ENCODE measurements around the gene PPP1R26.

Gene PPP1R26

DNA sequence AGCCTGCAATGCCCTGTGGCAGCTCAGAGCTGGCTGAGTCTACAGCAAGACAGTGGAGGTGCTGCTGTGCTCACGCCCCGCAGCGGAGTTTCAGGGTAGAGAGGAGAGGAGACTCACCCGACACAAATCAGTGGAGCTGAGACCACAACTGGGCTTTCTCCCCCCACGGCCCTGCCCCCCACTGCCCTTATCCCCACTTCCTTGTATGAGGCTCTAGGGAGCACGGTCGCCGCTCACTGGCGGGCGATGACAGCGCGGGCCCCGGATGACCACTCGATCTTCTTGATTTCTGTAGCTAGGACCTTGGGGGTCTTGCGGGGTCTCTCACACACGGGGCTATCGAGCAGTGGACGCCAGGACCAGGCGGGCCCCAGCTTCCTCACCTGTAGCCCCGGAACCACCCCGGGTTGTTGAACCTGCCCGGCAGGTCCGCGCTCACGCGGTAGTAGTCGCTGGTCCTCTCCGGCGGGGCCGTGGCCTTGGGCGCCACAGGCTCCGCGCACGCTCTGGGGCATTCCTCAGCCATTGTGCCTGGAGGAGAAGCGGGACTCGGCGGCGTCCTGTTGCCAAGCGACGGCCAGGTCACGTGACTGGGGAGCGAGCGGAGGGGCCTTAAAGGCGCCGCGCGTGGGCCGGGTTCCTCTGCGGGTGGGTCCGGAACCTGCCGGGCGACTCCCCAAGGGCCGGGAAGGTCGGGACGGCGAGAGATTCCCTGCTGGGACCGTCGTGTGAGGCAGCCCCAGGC lies 19.9 kb downstream of the PPP1R26 start:
- in situ Hi-C loops (cut with HindIII; ENCODE audit: low pct_unique_long_range_greater_than_20kb, low sequenced_read_pairs) = no loop called here
- no peak for TF ChIP-seq JUND (IDR thresholded peaks at IDR 0.05; ENCODE audit: low read depth)

DNA sequence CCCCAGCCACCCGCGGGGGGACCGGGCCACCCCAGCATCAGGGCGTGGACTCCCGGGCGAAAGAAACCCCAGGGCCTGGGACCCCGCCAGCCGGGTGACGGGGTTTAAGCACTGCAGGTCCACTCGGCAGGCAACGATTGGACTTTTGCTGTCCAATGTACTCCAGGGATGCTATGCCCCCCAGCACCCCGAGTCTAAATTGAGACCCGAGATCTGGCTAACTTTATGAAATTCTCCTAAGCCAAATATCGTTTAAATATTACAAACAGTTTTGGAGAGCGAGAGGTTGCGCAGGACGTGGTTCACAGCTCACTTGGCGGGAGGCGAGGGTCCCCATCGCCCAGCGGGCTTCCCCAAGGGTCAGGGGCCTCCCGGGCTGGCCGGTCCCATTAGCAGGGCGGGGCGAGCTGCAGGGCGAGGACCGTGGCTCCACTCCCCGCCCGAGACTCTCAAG lies 20.5 kb downstream of the PPP1R26 start:
- DNase-seq (ENCODE audit: low read depth in 1 of 2, low spot score in 1 of 2) = no peak
- TF ChIP-seq JUND (IDR thresholded peaks at IDR 0.05; ENCODE audit: low read depth) = no peak
- in situ Hi-C loops (cut with HindIII; ENCODE audit: low pct_unique_long_range_greater_than_20kb, low sequenced_read_pairs) = no loop called here

More for the DNA sequence above, 19.9 kb downstream of the PPP1R26 start:
- DNase-seq (ENCODE audit: low read depth in 1 of 2, low spot score in 1 of 2) = peak; percentile 91 to 96

DNA sequence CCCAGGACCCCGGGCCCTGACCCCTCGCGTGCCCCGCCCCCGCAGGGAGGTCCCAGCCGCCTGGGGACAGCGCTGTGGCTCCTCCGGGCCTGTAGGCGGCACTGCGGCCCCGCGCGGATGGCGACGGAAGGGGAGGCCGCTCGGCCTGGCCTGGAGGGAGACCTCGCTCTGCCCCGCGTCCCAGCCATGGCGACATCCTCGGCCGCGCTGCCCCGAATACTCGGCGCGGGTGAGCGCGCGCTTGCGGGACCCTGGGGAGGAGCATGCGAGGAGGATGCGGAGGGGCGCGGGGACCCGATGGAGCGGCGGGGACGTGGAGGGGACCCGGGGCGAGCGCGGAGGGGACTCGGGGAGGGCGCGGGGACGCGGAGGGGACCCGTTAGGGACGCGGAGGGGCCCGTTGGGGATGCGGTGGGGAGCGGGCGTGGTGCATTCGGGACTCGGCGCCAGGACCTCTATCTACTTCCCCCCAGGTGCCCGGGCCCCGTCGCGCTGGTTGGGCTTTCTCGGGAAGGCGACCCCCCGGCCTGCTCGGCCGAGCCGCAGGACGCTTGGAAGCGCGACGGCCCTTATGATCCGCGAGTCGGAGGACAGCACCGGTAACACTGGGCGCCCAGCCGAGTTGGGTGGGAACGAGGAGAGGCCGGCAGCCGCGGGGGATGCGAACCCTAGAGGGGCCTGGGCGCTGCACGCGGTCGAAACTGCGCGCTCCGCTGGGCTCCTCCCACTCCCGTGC lies 21.1 kb downstream of the PPP1R26 start, which contains the start of gene MRPS2:
Gene MRPS2 (plus strand): TSS at position 158 of the 736 bp plus-strand sequence. CDS start 29 bp downstream, at position 187.
- in situ Hi-C loops (cut with HindIII; ENCODE audit: low pct_unique_long_range_greater_than_20kb, low sequenced_read_pairs) = no loop called here

DNA sequence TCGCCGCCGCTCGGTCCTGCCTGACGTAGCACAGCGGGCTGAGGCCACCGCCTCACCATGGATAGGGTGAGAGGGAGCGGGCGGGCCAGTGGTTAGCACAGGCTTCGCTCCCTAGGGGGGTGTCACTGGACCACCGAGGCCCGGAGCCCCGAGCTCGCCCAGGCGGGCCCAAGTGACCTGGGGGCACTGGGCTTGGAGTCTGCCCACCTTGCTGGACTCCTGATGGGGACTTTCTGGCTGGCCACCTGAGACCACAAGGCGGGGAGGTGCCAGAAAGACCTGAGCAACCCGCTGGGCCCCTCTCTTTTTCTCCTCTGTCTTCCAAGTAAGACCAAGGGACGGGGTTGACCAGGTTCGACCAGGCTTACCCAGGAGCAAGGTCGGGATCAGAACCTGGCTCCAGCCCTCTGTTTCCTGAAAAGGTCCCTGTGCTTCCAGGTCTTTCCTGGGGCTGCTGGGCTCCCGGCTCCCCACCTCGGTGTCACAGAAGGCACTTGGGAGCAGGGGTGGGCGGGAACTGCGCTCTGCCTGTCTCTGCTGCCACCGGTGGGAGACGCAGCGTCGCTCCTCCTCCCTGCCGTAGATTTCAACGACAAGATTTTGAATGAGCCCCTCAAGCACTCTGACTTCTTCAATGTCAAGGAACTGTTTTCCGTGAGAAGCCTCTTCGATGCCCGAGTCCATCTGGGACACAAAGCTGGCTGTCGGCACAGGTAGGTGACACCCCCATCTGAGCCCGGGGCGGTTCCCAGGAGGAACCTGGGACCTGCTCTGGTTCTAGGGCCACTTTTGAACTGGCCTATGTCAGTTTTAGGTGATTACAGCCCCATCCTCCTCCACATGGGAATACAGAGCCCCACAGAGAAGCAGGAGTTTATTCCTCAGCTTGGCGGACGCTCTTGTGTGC lies 21.9 kb downstream of the PPP1R26 start:
- in situ Hi-C loops (cut with HindIII; ENCODE audit: low pct_unique_long_range_greater_than_20kb, low sequenced_read_pairs) = no loop called here
- TF ChIP-seq JUND (IDR thresholded peaks at IDR 0.05; ENCODE audit: low read depth) = no peak
- peak in 1 of 2 experiments; percentile 83 for DNase-seq (ENCODE audit: low read depth in 1 of 2, low spot score in 1 of 2)

More for the DNA sequence above, 21.1 kb downstream of the PPP1R26 start, which contains the start of gene MRPS2:
- no peak for TF ChIP-seq JUND (IDR thresholded peaks at IDR 0.05; ENCODE audit: low read depth)
- peak; percentile 93 for DNase-seq (ENCODE audit: low read depth in 1 of 2, low spot score in 1 of 2)

DNA sequence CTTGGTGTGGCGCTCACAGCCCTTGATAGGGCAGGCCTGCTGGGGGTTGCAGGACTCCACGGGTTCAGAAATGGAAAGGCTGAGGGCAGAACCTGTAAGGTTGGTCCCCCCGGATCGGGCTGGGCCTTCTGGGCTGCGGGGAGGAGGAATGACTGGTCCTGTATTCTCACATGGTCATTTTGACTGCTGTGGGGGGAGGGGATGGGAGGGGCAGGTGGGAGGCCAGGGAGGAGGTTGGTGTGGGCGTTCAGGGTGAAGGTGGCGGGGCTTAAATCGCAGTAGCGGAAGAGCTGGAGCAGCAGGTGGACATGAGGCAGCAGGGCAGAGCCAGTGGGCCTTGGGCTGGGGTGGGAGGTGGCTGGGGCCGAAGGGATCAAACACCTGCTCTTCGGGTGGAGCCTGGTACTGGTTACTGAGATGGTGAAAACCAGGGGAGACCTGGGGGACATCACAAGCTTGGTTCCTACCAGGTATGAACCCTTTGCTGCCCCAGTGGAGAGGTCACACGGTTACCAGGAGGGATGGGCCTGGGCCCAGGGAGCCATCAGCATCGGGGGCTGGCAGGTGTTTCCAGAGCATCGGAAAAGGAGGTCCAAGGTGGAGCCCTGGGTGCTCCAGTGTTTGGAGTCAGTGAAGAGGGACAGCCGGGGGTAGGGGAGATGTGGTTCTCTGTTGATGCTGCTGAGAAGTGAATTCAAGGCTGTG lies 22.7 kb downstream of the PPP1R26 start:
- DNase-seq (ENCODE audit: low read depth in 1 of 2, low spot score in 1 of 2) = no peak
- in situ Hi-C loops (cut with HindIII; ENCODE audit: low pct_unique_long_range_greater_than_20kb, low sequenced_read_pairs) = no loop called here
- no peak for TF ChIP-seq JUND (IDR thresholded peaks at IDR 0.05; ENCODE audit: low read depth)

DNA sequence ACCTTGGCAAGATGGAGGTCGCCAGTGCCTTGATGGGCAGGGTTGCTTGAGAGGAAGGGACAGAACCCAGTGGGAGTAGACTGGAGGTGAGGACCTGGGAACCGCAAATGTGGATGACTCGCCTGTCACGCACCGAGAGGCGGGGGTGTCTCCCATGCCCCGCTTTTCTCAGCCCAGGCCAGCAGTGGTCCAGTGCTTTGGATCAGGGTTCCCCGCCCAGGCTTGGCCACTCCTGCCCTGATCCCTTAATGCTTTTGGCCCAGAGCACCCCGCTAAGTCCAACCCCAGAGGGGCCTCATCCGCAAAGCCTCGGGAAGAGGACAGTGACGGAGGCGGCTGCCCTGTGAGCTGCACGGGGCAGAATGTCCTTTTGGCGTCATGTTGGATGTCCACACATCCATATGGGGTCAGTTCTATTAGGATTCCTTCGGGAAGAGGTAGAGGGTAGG lies 23.3 kb downstream of the PPP1R26 start:
- TF ChIP-seq JUND (IDR thresholded peaks at IDR 0.05; ENCODE audit: low read depth) = no peak
- DNase-seq (ENCODE audit: low read depth in 1 of 2, low spot score in 1 of 2) = no peak
- in situ Hi-C loops (cut with HindIII; ENCODE audit: low pct_unique_long_range_greater_than_20kb, low sequenced_read_pairs) = no loop called here

DNA sequence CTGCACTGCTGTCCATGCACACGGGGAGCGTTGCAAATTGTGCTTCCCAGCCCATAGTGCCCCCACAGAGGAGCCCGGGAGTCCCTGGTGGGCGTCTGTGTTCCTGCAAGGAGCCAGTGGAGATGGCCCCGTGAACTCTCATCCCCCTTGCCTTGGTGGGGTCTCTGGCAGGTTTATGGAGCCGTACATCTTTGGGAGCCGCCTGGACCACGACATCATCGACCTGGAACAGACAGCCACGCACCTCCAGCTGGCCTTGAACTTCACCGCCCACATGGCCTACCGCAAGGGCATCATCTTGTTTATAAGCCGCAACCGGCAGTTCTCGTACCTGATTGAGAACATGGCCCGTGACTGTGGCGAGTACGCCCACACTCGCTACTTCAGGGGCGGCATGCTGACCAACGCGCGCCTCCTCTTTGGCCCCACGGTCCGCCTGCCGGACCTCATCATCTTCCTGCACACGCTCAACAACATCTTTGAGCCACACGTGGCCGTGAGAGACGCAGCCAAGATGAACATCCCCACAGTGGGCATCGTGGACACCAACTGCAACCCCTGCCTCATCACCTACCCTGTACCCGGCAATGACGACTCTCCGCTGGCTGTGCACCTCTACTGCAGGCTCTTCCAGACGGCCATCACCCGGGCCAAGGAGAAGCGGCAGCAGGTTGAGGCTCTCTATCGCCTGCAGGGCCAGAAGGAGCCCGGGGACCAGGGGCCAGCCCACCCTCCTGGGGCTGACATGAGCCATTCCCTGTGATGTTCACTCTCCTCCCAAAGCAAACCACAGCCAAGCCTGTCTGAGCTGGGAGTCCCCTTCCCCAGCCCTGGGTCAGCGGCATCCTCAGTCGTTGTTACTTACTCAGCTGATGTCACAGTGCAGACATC lies 24.0 kb downstream of the PPP1R26 start:
- no peak for DNase-seq (ENCODE audit: low read depth in 1 of 2, low spot score in 1 of 2)
- in situ Hi-C loops (cut with HindIII; ENCODE audit: low pct_unique_long_range_greater_than_20kb, low sequenced_read_pairs) = no loop called here
- TF ChIP-seq JUND (IDR thresholded peaks at IDR 0.05; ENCODE audit: low read depth) = no peak

DNA sequence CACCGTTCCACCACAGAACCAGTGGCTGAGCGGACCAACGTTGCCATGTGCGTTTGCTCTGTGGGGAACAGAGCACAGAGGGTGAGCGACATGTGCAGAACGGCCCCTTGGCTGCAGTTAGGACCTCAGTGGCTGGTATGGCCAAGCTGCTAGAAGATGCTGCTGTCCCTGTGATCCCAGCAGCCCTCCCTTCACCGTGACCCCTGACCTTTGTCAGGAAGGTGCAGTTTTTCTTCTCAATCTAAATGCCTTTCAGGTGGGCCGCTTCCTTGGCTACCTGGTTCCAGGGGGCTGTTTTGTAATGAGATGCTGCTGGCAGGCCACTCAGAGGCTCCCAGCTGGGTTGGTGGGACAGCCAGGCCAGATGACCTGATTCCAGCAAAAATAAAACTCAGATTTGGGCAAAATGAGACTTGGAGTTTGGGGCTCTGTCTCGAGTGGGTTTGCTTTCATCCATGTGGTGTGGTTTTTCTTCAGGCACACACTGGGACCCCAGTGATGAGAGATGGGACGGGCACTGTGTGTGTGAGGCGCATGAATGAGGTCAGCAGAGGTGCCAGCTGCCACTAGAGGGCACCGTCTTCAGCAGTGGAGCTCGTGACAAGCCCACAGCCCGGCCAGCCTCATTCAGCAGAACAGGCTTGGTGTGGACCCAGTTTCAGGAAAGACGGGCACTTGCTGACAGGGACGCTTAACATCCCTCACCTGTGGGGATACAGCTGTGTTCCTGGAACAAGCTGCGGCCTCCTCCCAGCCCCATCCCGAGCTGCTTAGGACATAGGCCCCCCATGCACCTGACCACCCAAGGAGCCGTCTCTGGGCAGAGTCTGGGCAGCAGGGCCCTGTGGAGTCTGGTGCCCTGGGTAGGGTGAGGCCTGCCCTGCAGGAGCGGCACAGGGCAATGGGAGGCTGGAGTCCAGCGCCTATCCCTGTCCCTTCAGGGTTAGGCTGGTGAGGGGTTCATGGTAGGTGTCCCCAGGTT lies 25.0 kb downstream of the PPP1R26 start:
- no peak for TF ChIP-seq JUND (IDR thresholded peaks at IDR 0.05; ENCODE audit: low read depth)
- peak; percentile 85 to 95 for DNase-seq (ENCODE audit: low read depth in 1 of 2, low spot score in 1 of 2)
- in situ Hi-C loops (cut with HindIII; ENCODE audit: low pct_unique_long_range_greater_than_20kb, low sequenced_read_pairs) = no loop called here

DNA sequence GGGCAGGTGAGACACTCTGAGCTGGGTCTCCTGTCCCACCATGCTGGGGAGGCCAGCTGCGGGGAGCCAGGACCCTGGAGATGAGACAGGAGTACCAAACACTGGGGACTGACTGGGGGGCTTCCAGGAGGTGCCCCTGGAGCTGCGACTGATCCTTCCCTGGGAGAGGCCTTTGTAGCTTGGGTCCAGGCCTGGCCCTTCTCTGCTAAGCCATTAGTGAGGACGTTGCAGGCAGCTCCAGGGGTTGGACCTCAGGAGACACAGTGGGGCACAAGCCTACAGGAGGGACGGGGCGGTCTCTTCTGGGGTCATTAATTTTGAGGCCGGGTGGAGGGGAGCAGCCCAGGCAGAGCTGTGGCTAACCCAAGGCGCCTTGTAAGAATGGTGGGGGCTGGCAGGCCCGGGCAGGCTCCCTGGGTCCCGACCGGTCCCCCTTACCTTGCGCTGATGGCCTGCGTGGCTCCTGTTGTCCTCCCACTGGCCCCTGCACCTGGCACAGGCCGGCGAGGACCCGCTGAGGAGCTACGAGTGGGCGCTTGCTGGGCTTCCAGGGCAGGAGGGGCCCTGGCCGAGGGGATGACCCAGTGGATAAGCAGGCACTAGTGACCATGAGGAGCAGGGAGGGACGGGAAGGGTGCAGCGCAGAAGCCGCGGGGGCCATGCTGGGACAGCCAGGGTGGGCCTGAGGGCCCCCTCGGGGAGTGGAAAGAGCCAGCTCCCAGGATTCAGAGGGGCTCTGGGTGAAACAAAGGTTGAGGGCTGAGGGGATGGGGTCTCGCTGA lies 26.0 kb downstream of the PPP1R26 start:
- DNase-seq (ENCODE audit: low read depth in 1 of 2, low spot score in 1 of 2) = no peak
- in situ Hi-C loops (cut with HindIII; ENCODE audit: low pct_unique_long_range_greater_than_20kb, low sequenced_read_pairs) = no loop called here
- TF ChIP-seq JUND (IDR thresholded peaks at IDR 0.05; ENCODE audit: low read depth) = no peak
